ENCODE measurements around the gene CALHM3.
"Not testable (repeated sequence)": the region's sequence is repeated elsewhere in the genome, so short reads cannot be mapped to it uniquely, and the experiment has no call there.

Gene CALHM3

GRCh38 chr10:103479135-103479534 lies at the start of gene CALHM3:
TSS of gene CALHM3 (minus strand) at chr10:103479240. CDS start at chr10:103479032, 208 bp downstream.
- H4K20me1 ChIP-seq (ENCODE audit: insufficient read depth, low read length) = no peaks in the 10 kb centered on the region
- H3K79me2 ChIP-seq (ENCODE audit: insufficient read depth, low read length) = no peaks in the 10 kb centered on the region
- H3K36me3 ChIP-seq (ENCODE audit: insufficient read depth, low read length) = no peaks in the 10 kb centered on the region
- no peak within 1 kb of the TSS for H3K9ac ChIP-seq (ENCODE audit: low read length)
- no peak within 1 kb of the TSS for H3K27ac ChIP-seq (ENCODE audit: low read depth, low read length, poor library complexity, severe bottlenecking)
- no peak within 1 kb of the TSS for H2AFZ ChIP-seq (ENCODE audit: low read length)
- H3K4me2 ChIP-seq (ENCODE audit: low read length) = no peak within 1 kb of the TSS
- H3K4me3 ChIP-seq (ENCODE audit: low read depth, low read length, poor library complexity, severe bottlenecking) = no peak within 1 kb of the TSS
- no peaks in the 10 kb centered on the region for H3K9me2 ChIP-seq (ENCODE audit: low read depth, low read length)
- H3K4me1 ChIP-seq (ENCODE audit: insufficient read depth, low read length, severe bottlenecking) = peaks cover 4% of the 10 kb centered on the region
- no peak for TF ChIP-seq CTCF (IDR thresholded peaks at IDR 0.05; ENCODE audit: low read length)
- TF ChIP-seq EZH2 (IDR thresholded peaks at IDR 0.05; ENCODE audit: borderline replicate concordance, low read length) = no peak
- no peaks in the 10 kb centered on the region for H3K27me3 ChIP-seq (ENCODE audit: insufficient read depth, low read length)
- H3K9me3 ChIP-seq (ENCODE audit: low read length) = no peaks in the 10 kb centered on the region
- no peaks in the 10 kb centered on the region for H3F3A ChIP-seq (ENCODE audit: insufficient read depth, low read length)

GRCh38 chr10:103528549-103528948 lies 49.5 kb upstream of the CALHM3 start:
- no peaks in the 10 kb centered on the region; the same call in 1 of the 2 replicates for H3K27me3 ChIP-seq (ENCODE audit: insufficient read depth, low read length)

GRCh38 chr10:103527476-103527875 lies 48.4 kb upstream of the CALHM3 start:
- H3F3A ChIP-seq (ENCODE audit: insufficient read depth, low read length); H3K27me3 ChIP-seq (ENCODE audit: insufficient read depth, low read length); H2AFZ ChIP-seq (ENCODE audit: low read length); H3K4me2 ChIP-seq (ENCODE audit: low read length); H3K36me3 ChIP-seq (ENCODE audit: insufficient read depth, low read length); H3K4me1 ChIP-seq (ENCODE audit: insufficient read depth, low read length, severe bottlenecking); H3K27ac ChIP-seq (ENCODE audit: low read depth, low read length, poor library complexity, severe bottlenecking); H3K4me3 ChIP-seq (ENCODE audit: low read depth, low read length, poor library complexity, severe bottlenecking); H3K9ac ChIP-seq (ENCODE audit: low read length); H3K9me2 ChIP-seq (ENCODE audit: low read depth, low read length); H3K79me2 ChIP-seq (ENCODE audit: insufficient read depth, low read length); H4K20me1 ChIP-seq (ENCODE audit: insufficient read depth, low read length); H3K9me3 ChIP-seq (ENCODE audit: low read length): not testable (repeated sequence)

More at GRCh38 chr10:103528549-103528948, 49.5 kb upstream of the CALHM3 start:
- Histone ChIP-seq H3K27ac (ENCODE audit: low read depth, low read length, poor library complexity, severe bottlenecking) (no peak overlapping the region), H3K9ac (ENCODE audit: low read length) (no peak overlapping the region), H2AFZ (ENCODE audit: low read length) (no peak overlapping the region), H3K9me2 (ENCODE audit: low read depth, low read length) (no peaks in the 10 kb centered on the region), H3F3A (ENCODE audit: insufficient read depth, low read length) (no peaks in the 10 kb centered on the region), H3K4me2 (ENCODE audit: low read length) (no peak overlapping the region), H3K4me3 (ENCODE audit: low read depth, low read length, poor library complexity, severe bottlenecking) (no peak overlapping the region), H3K79me2 (ENCODE audit: insufficient read depth, low read length) (no peaks in the 10 kb centered on the region), H3K4me1 (ENCODE audit: insufficient read depth, low read length, severe bottlenecking) (no peaks in the 10 kb centered on the region), H3K36me3 (ENCODE audit: insufficient read depth, low read length) (no peaks in the 10 kb centered on the region), H3K9me3 (ENCODE audit: low read length) (0 out of 2 replicates have a peak, but pooled peaks cover 4% of the 10 kb centered on the region), H4K20me1 (ENCODE audit: insufficient read depth, low read length) (no peaks in the 10 kb centered on the region)
- TF ChIP-seq CTCF (IDR thresholded peaks at IDR 0.05; ENCODE audit: low read length) (no peak), EZH2 (IDR thresholded peaks at IDR 0.05; ENCODE audit: borderline replicate concordance, low read length) (no peak)

- Histone ChIP-seq H3K27ac (ENCODE audit: low read depth, low read length, poor library complexity, severe bottlenecking) (no peak overlapping the region), H3K9me2 (ENCODE audit: low read depth, low read length) (no peaks in the 10 kb centered on the region), H4K20me1 (ENCODE audit: insufficient read depth, low read length) (no peaks in the 10 kb centered on the region), H3K4me1 (ENCODE audit: insufficient read depth, low read length, severe bottlenecking) (no peaks in the 10 kb centered on the region), H3K36me3 (ENCODE audit: insufficient read depth, low read length) (no peaks in the 10 kb centered on the region), H3K9me3 (ENCODE audit: low read length) (0 out of 2 replicates have a peak, but pooled peaks cover 4% of the 10 kb centered on the region), H3F3A (ENCODE audit: insufficient read depth, low read length) (no peaks in the 10 kb centered on the region), H3K4me3 (ENCODE audit: low read depth, low read length, poor library complexity, severe bottlenecking) (no peak overlapping the region), H3K4me2 (ENCODE audit: low read length) (no peak overlapping the region), H2AFZ (ENCODE audit: low read length) (no peak overlapping the region), H3K27me3 (ENCODE audit: insufficient read depth, low read length) (no peaks in the 10 kb centered on the region; the same call in 1 of the 2 replicates), H3K9ac (ENCODE audit: low read length) (no peak overlapping the region), H3K79me2 (ENCODE audit: insufficient read depth, low read length) (no peaks in the 10 kb centered on the region)
- no peak for TF ChIP-seq CTCF (IDR thresholded peaks at IDR 0.05; ENCODE audit: low read length)
- TF ChIP-seq EZH2 (IDR thresholded peaks at IDR 0.05; ENCODE audit: borderline replicate concordance, low read length) = no peak
Observed at GRCh38 chr10:103525901-103526300, 46.9 kb upstream of the CALHM3 start.

Measured in OCI-LY1 (cell line).